K562 (cell line): Measurements from ENCODE around the gene MYO1A. TPM values are rescaled to one million over a fixed set of nuclear protein-coding genes. Genes with fewer than 3 reads are reported as not detected.

Experiments used
- DNMT1 ChIP-seq: fragments of 450-650 bp; IDR thresholded peaks from 2 replicates; pipeline ENCODE4 v1.6.1; 2016; ENCODE audit warnings: antibody characterized with exemption, mild to moderate bottlenecking
- E2F3 ChIP-seq: fragments of 250-450 bp; sonication (Bioruptor Pico); IDR thresholded peaks from 2 replicates; pipeline ENCODE4 v1.4.0; 2020; ENCODE audit warnings: mild to moderate bottlenecking
- FOXK2 ChIP-seq, 2 experiments: fragments of 450-650 bp; IDR thresholded peaks in 1 of 2; conservative IDR thresholded peaks in 1 of 2; 2 replicates each; pipeline ENCODE4 v1.6.1; 2016; ENCODE audit warnings: low read depth in 2 of 2, mild to moderate bottlenecking in 1 of 2
- HNRNPL ChIP-seq: fragments of 200-400 bp; formaldehyde crosslinking; IDR thresholded peaks from 2 replicates; pipeline ENCODE4 v1.6.1; 2017; ENCODE audit warnings: low read depth, mild to moderate bottlenecking, low read length
- MTA3 ChIP-seq: fragments of 450-650 bp; formaldehyde crosslinking; IDR thresholded peaks from 2 replicates; pipeline ENCODE4 v1.6.1; 2017; ENCODE audit warnings: mild to moderate bottlenecking, borderline replicate concordance
- NR2F6 ChIP-seq: fragments of 450-650 bp; formaldehyde crosslinking; IDR thresholded peaks from 2 replicates; pipeline ENCODE4 v1.4.0; 2020; ENCODE audit warnings: mild to moderate bottlenecking
- SMAD3 ChIP-seq: fragments of 450-650 bp; formaldehyde crosslinking; conservative IDR thresholded peaks from 2 replicates; pipeline ENCODE4 v1.4.0; 2020; ENCODE audit warnings: mild to moderate bottlenecking
- SRSF1 ChIP-seq: fragments of 200-400 bp; formaldehyde crosslinking; IDR thresholded peaks from 2 replicates; pipeline ENCODE4 v1.6.1; 2017; ENCODE audit warnings: mild to moderate bottlenecking, low read depth, low read length, moderate library complexity
- U2AF2 ChIP-seq: fragments of 200-400 bp; formaldehyde crosslinking; optimal IDR thresholded peaks from 2 replicates; pipeline ENCODE3; 2017; ENCODE audit warnings: low read depth, mild to moderate bottlenecking, low read length
- ZNF217 ChIP-seq: sonication (generic); formaldehyde crosslinking; IDR thresholded peaks from 2 replicates; pipeline ENCODE4 v1.8.0; 2022; ENCODE audit warnings: mild to moderate bottlenecking, missing genetic modification reagents
- ZNF263 ChIP-seq: sonication (generic); formaldehyde crosslinking; IDR thresholded peaks from 2 replicates; pipeline ENCODE4 v1.8.0; 2022; ENCODE audit warnings: mild to moderate bottlenecking, missing genetic modification reagents, borderline replicate concordance
- polyA plus RNA-seq, 8 experiments: library from polyadenylated mRNA; depleted of rRNA in 4 of 8; stranded (reverse) in 5 of 8; unstranded in 3 of 8; fragments of >200 nt; fragmentation: Nextera tagmentation in 2 of 8; fragmentation: Illumina TruSeq in 1 of 8; extraction: Ambion mirVana in 2 of 8; extraction: Trizol in 1 of 8; gene quantifications; 2 replicates each; pipeline versions ENCODE4 v1.2.1 to v1.2.3, GENCODE V29; 2011 to 2014; ENCODE audit warnings: inconsistent platforms in 1 of 8, missing spikeins in 1 of 8
- total RNA-seq, 7 experiments: library from RNA; depleted of rRNA in 6 of 7; stranded (reverse); fragments of >200 nt in 6 of 7; fragmentation: Illumina TruSeq in 2 of 7; extraction: Trizol in 2 of 7; gene quantifications; 2 replicates each; pipeline versions ENCODE4 v1.2.1 to v1.2.3, GENCODE V29; 2011 to 2021; ENCODE audit warnings: low replicate concordance in 1 of 7
- TF ChIP-seq, protein P1 (sequence below): sonication (generic); formaldehyde crosslinking; IDR thresholded peaks from 2 replicates; pipeline ENCODE4 v1.8.0; 2022; ENCODE audit warnings: missing genetic modification reagents, mild to moderate bottlenecking, borderline replicate concordance
- TF ChIP-seq, protein P2 (sequence below), 2 experiments: fragments of 450-650 bp; IDR thresholded peaks; 2 replicates each; pipeline ENCODE4 v1.6.1; 2016
- TF ChIP-seq, protein P3 (sequence below): fragments of 450-650 bp; IDR thresholded peaks from 2 replicates; pipeline ENCODE4 v1.6.1; 2017; ENCODE audit warnings: antibody characterized with exemption, mild to moderate bottlenecking
- TF ChIP-seq, protein P4 (sequence below): fragments of 250-450 bp; sonication (Bioruptor Pico); IDR thresholded peaks from 2 replicates; pipeline ENCODE4 v1.8.0; 2021; ENCODE audit warnings: moderate library complexity, mild to moderate bottlenecking, inconsistent platforms
- TF ChIP-seq, protein P5 (sequence below): fragments of 450-650 bp; IDR thresholded peaks from 2 replicates; pipeline ENCODE4 v1.6.1; 2016; ENCODE audit warnings: borderline replicate concordance

The MYO1A gene
- total and polyA plus RNA-seq, 9 of the 15 experiments (the other 6 are each of a cell fraction or from before 2014, with no cell fraction given): 0.03 to 0.29 (median 0.14) TPM; not detected in 2

DNA sequence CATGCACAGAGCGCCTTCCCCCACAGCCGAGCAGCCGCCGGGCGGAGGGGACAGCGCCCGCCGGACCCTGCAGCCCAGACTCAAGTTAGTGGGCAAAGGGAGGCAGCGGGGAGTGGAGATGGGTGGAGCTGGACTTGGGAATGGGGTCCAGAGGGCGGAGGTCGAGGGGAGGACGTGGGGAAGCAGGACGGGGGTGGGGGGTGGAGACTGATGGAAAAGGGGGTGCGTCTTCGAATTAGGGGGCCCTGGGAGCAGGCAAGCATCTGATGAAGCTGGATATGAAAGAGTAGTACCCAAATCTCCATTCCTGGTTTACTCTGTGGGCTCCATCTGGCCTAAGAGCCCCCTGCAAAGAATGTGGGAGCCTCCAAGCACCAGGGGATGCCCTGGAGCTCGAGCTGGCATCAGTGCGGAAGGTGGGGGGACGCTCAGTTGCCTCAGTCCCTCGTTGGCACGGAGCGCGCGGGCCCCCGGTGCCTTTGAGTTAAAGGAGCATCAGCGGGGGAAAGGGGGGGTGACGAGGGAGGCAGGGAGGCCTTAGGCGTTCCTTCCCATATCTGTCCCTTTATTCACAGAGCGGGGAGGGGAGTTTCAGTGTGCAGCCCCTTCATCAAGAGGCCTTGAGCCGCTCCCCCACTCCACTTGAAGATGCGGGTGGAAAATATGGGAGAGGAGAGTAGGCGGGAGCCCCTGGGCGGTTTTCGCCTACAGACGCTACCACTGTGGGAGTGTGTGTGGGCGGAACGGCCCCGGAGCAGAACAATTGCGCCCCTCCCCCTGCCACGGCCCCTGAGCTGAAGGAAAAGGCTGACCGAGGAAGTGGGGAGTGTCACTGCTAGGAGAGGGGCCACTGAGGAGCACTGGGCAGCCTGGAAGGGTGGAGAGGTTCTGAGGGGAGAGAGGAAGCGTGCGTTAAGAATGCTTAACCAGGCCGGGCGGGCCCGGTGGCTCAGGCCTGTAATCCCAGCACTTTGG lies 39.6 kb upstream of the MYO1A start (continued):
- TF ChIP-seq, protein P1, sequence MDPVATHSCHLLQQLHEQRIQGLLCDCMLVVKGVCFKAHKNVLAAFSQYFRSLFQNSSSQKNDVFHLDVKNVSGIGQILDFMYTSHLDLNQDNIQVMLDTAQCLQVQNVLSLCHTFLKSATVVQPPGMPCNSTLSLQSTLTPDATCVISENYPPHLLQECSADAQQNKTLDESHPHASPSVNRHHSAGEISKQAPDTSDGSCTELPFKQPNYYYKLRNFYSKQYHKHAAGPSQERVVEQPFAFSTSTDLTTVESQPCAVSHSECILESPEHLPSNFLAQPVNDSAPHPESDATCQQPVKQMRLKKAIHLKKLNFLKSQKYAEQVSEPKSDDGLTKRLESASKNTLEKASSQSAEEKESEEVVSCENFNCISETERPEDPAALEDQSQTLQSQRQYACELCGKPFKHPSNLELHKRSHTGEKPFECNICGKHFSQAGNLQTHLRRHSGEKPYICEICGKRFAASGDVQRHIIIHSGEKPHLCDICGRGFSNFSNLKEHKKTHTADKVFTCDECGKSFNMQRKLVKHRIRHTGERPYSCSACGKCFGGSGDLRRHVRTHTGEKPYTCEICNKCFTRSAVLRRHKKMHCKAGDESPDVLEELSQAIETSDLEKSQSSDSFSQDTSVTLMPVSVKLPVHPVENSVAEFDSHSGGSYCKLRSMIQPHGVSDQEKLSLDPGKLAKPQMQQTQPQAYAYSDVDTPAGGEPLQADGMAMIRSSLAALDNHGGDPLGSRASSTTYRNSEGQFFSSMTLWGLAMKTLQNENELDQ (CRISPR knock-in tag): no peak
- TF ChIP-seq SMAD3: no peak
- TF ChIP-seq ZNF217: no peak
- no peak for TF ChIP-seq DNMT1
- TF ChIP-seq SRSF1: no peak
- no peak for TF ChIP-seq ZNF263 (CRISPR knock-in tag)
- TF ChIP-seq, protein P2, sequence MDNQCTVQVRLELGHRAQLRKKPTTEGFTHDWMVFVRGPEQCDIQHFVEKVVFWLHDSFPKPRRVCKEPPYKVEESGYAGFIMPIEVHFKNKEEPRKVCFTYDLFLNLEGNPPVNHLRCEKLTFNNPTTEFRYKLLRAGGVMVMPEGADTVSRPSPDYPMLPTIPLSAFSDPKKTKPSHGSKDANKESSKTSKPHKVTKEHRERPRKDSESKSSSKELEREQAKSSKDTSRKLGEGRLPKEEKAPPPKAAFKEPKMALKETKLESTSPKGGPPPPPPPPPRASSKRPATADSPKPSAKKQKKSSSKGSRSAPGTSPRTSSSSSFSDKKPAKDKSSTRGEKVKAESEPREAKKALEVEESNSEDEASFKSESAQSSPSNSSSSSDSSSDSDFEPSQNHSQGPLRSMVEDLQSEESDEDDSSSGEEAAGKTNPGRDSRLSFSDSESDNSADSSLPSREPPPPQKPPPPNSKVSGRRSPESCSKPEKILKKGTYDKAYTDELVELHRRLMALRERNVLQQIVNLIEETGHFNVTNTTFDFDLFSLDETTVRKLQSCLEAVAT (IDR thresholded peaks at IDR 0.05): no peak
- TF ChIP-seq, protein P3, sequence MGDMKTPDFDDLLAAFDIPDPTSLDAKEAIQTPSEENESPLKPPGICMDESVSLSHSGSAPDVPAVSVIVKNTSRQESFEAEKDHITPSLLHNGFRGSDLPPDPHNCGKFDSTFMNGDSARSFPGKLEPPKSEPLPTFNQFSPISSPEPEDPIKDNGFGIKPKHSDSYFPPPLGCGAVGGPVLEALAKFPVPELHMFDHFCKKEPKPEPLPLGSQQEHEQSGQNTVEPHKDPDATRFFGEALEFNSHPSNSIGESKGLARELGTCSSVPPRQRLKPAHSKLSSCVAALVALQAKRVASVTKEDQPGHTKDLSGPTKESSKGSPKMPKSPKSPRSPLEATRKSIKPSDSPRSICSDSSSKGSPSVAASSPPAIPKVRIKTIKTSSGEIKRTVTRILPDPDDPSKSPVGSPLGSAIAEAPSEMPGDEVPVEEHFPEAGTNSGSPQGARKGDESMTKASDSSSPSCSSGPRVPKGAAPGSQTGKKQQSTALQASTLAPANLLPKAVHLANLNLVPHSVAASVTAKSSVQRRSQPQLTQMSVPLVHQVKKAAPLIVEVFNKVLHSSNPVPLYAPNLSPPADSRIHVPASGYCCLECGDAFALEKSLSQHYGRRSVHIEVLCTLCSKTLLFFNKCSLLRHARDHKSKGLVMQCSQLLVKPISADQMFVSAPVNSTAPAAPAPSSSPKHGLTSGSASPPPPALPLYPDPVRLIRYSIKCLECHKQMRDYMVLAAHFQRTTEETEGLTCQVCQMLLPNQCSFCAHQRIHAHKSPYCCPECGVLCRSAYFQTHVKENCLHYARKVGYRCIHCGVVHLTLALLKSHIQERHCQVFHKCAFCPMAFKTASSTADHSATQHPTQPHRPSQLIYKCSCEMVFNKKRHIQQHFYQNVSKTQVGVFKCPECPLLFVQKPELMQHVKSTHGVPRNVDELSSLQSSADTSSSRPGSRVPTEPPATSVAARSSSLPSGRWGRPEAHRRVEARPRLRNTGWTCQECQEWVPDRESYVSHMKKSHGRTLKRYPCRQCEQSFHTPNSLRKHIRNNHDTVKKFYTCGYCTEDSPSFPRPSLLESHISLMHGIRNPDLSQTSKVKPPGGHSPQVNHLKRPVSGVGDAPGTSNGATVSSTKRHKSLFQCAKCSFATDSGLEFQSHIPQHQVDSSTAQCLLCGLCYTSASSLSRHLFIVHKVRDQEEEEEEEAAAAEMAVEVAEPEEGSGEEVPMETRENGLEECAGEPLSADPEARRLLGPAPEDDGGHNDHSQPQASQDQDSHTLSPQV: no peak
- TF ChIP-seq, protein P4, sequence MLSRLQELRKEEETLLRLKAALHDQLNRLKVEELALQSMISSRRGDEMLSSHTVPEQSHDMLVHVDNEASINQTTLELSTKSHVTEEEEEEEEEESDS: no peak
- TF ChIP-seq HNRNPL: no peak
- no peak for TF ChIP-seq FOXK2 (conservative IDR thresholded peaks at IDR 0.05 in 1 of 2, IDR thresholded peaks at IDR 0.05 in 1 of 2; ENCODE audit: low read depth in 2 of 2)
- TF ChIP-seq NR2F6 (CRISPR knock-in tag): no peak
- TF ChIP-seq MTA3: no peak; the same call in 1 of the 2 replicates
- TF ChIP-seq, protein P5, sequence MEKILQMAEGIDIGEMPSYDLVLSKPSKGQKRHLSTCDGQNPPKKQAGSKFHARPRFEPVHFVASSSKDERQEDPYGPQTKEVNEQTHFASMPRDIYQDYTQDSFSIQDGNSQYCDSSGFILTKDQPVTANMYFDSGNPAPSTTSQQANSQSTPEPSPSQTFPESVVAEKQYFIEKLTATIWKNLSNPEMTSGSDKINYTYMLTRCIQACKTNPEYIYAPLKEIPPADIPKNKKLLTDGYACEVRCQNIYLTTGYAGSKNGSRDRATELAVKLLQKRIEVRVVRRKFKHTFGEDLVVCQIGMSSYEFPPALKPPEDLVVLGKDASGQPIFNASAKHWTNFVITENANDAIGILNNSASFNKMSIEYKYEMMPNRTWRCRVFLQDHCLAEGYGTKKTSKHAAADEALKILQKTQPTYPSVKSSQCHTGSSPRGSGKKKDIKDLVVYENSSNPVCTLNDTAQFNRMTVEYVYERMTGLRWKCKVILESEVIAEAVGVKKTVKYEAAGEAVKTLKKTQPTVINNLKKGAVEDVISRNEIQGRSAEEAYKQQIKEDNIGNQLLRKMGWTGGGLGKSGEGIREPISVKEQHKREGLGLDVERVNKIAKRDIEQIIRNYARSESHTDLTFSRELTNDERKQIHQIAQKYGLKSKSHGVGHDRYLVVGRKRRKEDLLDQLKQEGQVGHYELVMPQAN: peak; percentile 38
- no peak for TF ChIP-seq E2F3 (CRISPR knock-in tag)
- no peak for TF ChIP-seq U2AF2
